ENCODE results near the gene HSH2D.

Gene HSH2D

DNA sequence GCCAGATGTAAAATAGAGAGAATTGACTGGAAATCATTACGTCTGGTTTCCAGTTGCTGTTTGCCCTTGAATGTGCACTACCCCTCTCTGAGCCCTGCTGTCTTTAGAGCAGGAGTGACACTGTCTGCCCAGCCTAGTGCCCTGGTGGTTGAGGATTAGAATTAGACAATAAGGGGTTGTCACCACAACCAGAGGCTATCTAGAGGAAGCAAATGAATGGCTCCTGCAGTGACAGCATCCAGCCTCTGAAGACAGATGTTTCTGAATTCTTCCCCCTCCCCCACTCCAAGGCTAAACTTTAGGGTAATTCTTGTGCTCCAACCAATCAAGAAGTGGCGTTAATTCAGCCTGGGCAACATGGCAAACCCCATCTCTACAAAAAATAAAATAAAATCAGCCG is 29.8 kb upstream of the HSH2D start:
- H3K9me2 ChIP-seq (replicated peaks; ENCODE audit: insufficient read depth, low read length) = no peaks in the 10 kb centered on the region
- peaks cover 56% of the 10 kb centered on the region for H3F3A ChIP-seq (ENCODE audit: insufficient read depth, low read length)
- no peaks in the 10 kb centered on the region for H3K27me3 ChIP-seq (replicated peaks; ENCODE audit: insufficient read depth, low read length)
- no peak overlapping the region for H3K4me3 ChIP-seq (ENCODE audit: low read length)
- peak; percentile 67 for DNase-seq
- peak overlapping the region; percentile 22; the same call in 1 of the 2 replicates for H3K4me2 ChIP-seq (ENCODE audit: low read depth, low read length)
- H3K36me3 ChIP-seq (replicated peaks; ENCODE audit: insufficient read depth, low read length) = no peaks in the 10 kb centered on the region; the same call in 1 of the 2 replicates
- H3K9ac ChIP-seq (ENCODE audit: low read length) = no peak overlapping the region
- H3K4me1 ChIP-seq (ENCODE audit: low read length) = peaks cover 62% of the 10 kb centered on the region
- peak overlapping the region; percentile 71; the same call in 1 of the 2 replicates for H3K27ac ChIP-seq (ENCODE audit: low read length)
- TF ChIP-seq CTCF (IDR thresholded peaks at IDR 0.05; ENCODE audit: low read length) (peak; percentile 19), EZH2 (optimal IDR thresholded peaks at IDR 0.05; ENCODE audit: low read depth, low read length) (no peak)
- no peak overlapping the region for H2AFZ ChIP-seq (ENCODE audit: low read length)
- no peaks in the 10 kb centered on the region for H4K20me1 ChIP-seq (ENCODE audit: insufficient read depth, low read length)
- no peaks in the 10 kb centered on the region for H3K9me3 ChIP-seq (replicated peaks; ENCODE audit: insufficient read depth, low read length)
- H3K79me2 ChIP-seq (ENCODE audit: low read length) = peaks cover 62% of the 10 kb centered on the region

DNA sequence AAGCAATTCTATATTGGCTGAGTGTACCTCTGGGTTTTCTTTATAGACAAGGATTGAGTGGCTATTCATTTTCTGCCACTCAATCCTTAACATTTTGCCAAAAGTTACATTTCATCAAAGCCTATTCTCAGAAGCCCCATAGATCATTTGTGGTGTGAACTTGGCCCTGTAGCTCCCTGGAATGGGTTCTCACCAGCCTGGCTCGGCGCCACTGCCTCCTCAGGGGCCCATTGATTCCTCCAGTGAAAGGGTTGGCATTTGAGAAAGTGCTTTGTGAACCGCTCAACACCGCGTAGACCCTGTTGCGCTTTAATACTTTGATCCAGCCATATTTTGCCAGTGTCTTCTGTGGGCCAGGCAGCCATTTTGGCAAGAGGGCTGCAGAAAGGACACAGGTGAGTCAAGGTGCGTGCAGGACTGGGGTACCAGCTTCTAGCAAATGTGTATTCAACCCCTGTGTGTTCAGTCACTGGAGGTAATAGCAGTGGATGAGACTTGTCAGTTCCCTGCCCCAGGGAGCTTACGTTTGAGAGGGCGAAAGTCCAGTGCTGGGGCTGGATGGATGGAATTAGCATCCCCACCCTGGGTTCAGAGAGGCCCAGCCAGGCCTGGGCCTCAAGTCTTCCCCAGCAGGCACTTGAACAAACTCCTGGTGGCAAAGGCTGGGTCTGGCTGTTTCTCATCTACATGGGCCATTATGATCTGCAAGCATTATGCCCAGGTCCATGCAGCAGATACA is 28.0 kb upstream of the HSH2D start:
- H3K4me1 ChIP-seq (ENCODE audit: low read length) = peaks cover 75% of the 10 kb centered on the region
- H4K20me1 ChIP-seq (ENCODE audit: insufficient read depth, low read length) = no peaks in the 10 kb centered on the region
- peak overlapping the region; percentile 34; the same call in 1 of the 2 replicates for H3K4me2 ChIP-seq (ENCODE audit: low read depth, low read length)

DNA sequence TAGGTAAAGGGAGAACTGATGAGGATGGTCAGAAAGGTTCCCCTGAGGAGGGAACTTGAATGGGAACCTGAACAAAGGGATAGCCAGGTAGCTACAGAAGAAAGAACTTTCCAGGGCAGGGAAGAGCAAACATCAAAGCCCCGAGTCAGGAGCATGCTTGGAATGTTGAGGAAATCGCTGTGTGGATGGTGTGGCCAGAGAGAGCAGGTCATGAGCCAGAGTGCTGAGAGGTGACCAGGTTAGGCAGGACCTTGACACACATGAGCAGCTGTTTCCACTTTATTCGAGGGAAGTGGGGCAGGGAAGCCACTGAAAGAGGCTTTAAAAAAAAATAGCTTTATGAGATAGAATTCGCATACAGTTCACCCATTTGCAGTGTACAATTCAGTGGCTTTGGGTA is 27.4 kb upstream of the HSH2D start:
- TF ChIP-seq EZH2phosphoT487 (IDR thresholded peaks at IDR 0.05; ENCODE audit: low read length) = no peak
- TF ChIP-seq CTCF (IDR thresholded peaks at IDR 0.05; ENCODE audit: low read length) = no peak
- TF ChIP-seq EZH2 (optimal IDR thresholded peaks at IDR 0.05; ENCODE audit: low read depth, low read length) = no peak
- Histone ChIP-seq H3K27me3 (replicated peaks; ENCODE audit: insufficient read depth, low read length) (no peaks in the 10 kb centered on the region), H2AFZ (ENCODE audit: low read length) (no peak overlapping the region), H3K79me2 (ENCODE audit: low read length) (peaks cover 75% of the 10 kb centered on the region), H3K4me3 (ENCODE audit: low read length) (no peak overlapping the region), H3K4me1 (ENCODE audit: low read length) (peaks cover 69% of the 10 kb centered on the region), H4K20me1 (ENCODE audit: insufficient read depth, low read length) (no peaks in the 10 kb centered on the region), H3K36me3 (replicated peaks; ENCODE audit: insufficient read depth, low read length) (no peaks in the 10 kb centered on the region; the same call in 1 of the 2 replicates), H3K9me2 (replicated peaks; ENCODE audit: insufficient read depth, low read length) (no peaks in the 10 kb centered on the region), H3K27ac (ENCODE audit: low read length) (peak overlapping the region; percentile 96; the same call in 1 of the 2 replicates), H3K9me3 (replicated peaks; ENCODE audit: insufficient read depth, low read length) (no peaks in the 10 kb centered on the region), H3F3A (ENCODE audit: insufficient read depth, low read length) (peaks cover 67% of the 10 kb centered on the region), H3K9ac (ENCODE audit: low read length) (peak overlapping the region; percentile 4; the same call in 1 of the 2 replicates), H3K4me2 (ENCODE audit: low read depth, low read length) (peak overlapping the region; percentile 34; the same call in 1 of the 2 replicates)
- DNase-seq = no peak

More for the DNA sequence above, 28.0 kb upstream of the HSH2D start:
- DNase-seq = no peak
- no peak for TF ChIP-seq EZH2 (optimal IDR thresholded peaks at IDR 0.05; ENCODE audit: low read depth, low read length)
- TF ChIP-seq EZH2phosphoT487 (IDR thresholded peaks at IDR 0.05; ENCODE audit: low read length) = no peak
- TF ChIP-seq CTCF (IDR thresholded peaks at IDR 0.05; ENCODE audit: low read length) = no peak
- peak overlapping the region; percentile 4; the same call in 1 of the 2 replicates for H3K9ac ChIP-seq (ENCODE audit: low read length)
- H2AFZ ChIP-seq (ENCODE audit: low read length) = no peak overlapping the region
- peak overlapping the region; percentile 96; the same call in 1 of the 2 replicates for H3K27ac ChIP-seq (ENCODE audit: low read length)
- H3K27me3 ChIP-seq (replicated peaks; ENCODE audit: insufficient read depth, low read length) = no peaks in the 10 kb centered on the region
- H3K36me3 ChIP-seq (replicated peaks; ENCODE audit: insufficient read depth, low read length) = no peaks in the 10 kb centered on the region; the same call in 1 of the 2 replicates
- no peaks in the 10 kb centered on the region for H3K9me2 ChIP-seq (replicated peaks; ENCODE audit: insufficient read depth, low read length)
- no peak overlapping the region for H3K4me3 ChIP-seq (ENCODE audit: low read length)
- peaks cover 69% of the 10 kb centered on the region for H3F3A ChIP-seq (ENCODE audit: insufficient read depth, low read length)
- H3K79me2 ChIP-seq (ENCODE audit: low read length) = peaks cover 69% of the 10 kb centered on the region
- H3K9me3 ChIP-seq (replicated peaks; ENCODE audit: insufficient read depth, low read length) = no peaks in the 10 kb centered on the region

Measured in MM.1S (cell line).